ENCODE results near the gene N4BP2L2.

DNA sequence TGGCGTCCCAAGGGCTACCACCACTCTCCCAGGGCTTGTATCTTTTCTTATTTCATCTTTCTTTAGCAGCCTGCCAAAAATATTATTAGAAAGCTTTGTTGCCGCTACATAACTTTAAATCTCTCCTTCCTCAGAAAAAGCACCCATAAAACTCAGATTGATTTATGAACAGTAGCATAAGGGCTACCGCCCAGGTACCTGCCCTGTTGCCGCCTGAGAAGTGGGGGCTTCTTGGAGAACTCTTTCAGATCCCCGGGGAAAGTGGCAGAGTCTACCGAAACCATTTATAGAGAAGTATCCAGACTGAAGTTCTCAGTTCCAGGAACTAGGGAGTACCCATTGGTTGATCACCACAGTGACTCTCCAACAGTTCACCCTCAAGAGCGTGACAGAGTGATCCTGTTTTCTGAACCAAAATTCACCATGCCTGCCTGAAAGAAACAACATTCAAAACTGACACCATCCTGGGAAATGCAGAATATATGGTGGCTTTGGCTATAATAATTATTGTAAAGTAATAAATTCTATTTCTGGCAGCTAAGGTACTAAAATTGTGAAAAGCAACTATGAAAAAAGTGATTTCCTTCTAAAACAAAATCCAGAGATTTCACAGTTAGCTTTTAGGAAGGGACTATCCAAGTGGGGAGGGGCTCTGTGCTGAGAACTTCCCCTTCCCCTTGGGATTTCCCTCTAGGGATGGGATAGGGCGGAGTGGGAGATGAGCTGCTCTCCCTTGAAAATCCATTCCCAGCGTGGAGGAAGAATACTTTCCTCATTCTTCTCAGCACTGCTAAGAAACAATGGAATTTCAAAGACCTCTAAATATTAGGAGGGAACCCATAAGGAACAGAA lies 109.8 kb downstream of the N4BP2L2 start:
- TF ChIP-seq EZH2phosphoT487 (IDR thresholded peaks at IDR 0.05; ENCODE audit: insufficient read depth, low read depth) (no peak), EZH2 (IDR thresholded peaks at IDR 0.05; ENCODE audit: insufficient read depth, poor library complexity, severe bottlenecking) (no peak)

All from GM23248 (cell line).